H1 (cell line): Measurements from ENCODE around the gene DDR2. TPM values are rescaled to one million over a fixed set of nuclear protein-coding genes. Genes with fewer than 3 reads are reported as not detected.
"Not testable (repeated sequence)": the region's sequence is repeated elsewhere in the genome, so short reads cannot be mapped to it uniquely, and the experiment has no call there.

Source experiments
- CTCF ChIA-PET: fragments of 300-600 bp; sonication (Branson Sonifier 250); formaldehyde crosslinking; loops from one replicate; lab custom pipeline; 2021; ENCODE audit not compliant: partially characterized antibody; lab: Charles Lee
- POLR2A ChIA-PET: fragments of 300-600 bp; sonication (Branson Sonifier 250); formaldehyde crosslinking; loops from one replicate; lab custom pipeline; 2021; ENCODE audit warnings: inconsistent platforms; ENCODE audit not compliant: partially characterized antibody; lab: Charles Lee
- DNase-seq, 2 experiments: peaks; one replicate each; pipeline versions ENCODE4 v3.0.0 to v3.0.0-alpha.2; 2010 to 2022; ENCODE audit warnings: low spot score in 2 of 2, low read depth in 1 of 2, mixed read lengths in 1 of 2
- FAIRE-seq: peaks from 2 replicates; lab custom pipeline; 2011; peaks lifted over from hg19 to GRCh38; lab: Jason Lieb, UNC
- H2AFZ ChIP-seq: 2 replicates; pipeline ENCODE4 v1.8.1; 2012; ENCODE audit warnings: low read length, inconsistent platforms
- H2AK5ac ChIP-seq: 2 replicates; pipeline ENCODE4 v1.6.1; 2013; ENCODE audit warnings: low read depth, low read length
- H2BK120ac ChIP-seq: replicated peaks from 2 replicates; pipeline ENCODE3; 2013; ENCODE audit warnings: low read depth, low read length, inconsistent platforms
- H2BK12ac ChIP-seq: 2 replicates; pipeline ENCODE4 v1.6.1; 2013; ENCODE audit warnings: low read depth, low read length
- H2BK15ac ChIP-seq: 2 replicates; pipeline ENCODE4 v1.6.1; 2013; ENCODE audit warnings: low read length
- H2BK20ac ChIP-seq: 2 replicates; pipeline ENCODE4 v1.6.1; 2013; ENCODE audit warnings: low read length
- H2BK5ac ChIP-seq: 2 replicates; pipeline ENCODE4 v1.6.1; 2013; ENCODE audit warnings: low read depth, low read length
- H3K14ac ChIP-seq: 2 replicates; pipeline ENCODE4 v1.6.1; 2013; ENCODE audit warnings: inconsistent platforms; ENCODE audit not compliant: insufficient read length
- H3K18ac ChIP-seq: 2 replicates; pipeline ENCODE4 v1.6.1; 2013; ENCODE audit warnings: low read length; ENCODE audit errors: extremely low read depth
- H3K23ac ChIP-seq: 2 replicates; pipeline ENCODE4 v1.6.1; 2013; ENCODE audit warnings: inconsistent platforms; ENCODE audit not compliant: insufficient read length
- H3K23me2 ChIP-seq: 2 replicates; pipeline ENCODE4 v1.6.1; 2013; ENCODE audit warnings: low read depth, low read length
- H3K27ac ChIP-seq: 2 replicates; pipeline ENCODE4 v1.6.1; 2011; ENCODE audit warnings: low read depth, low read length, inconsistent platforms
- H3K27me3 ChIP-seq, 4 experiments: replicated peaks in 1 of 4; 1 replicate in 1 of 4; 2 replicates in 3 of 4; pipeline versions ENCODE4 v1.6.1 to v1.8.1; 2011 to 2013; ENCODE audit warnings: low read length in 3 of 4, mild to moderate bottlenecking in 3 of 4, inconsistent platforms in 2 of 4, mixed read lengths in 2 of 4, moderate library complexity in 1 of 4; ENCODE audit not compliant: control insufficient read depth in 3 of 4, insufficient read depth in 3 of 4; ENCODE audit errors: extremely low read depth in 1 of 4
- H3K36me3 ChIP-seq, 4 experiments: 2 replicates each; pipeline versions ENCODE4 v1.6.1 to v1.8.1; 2011 to 2013; ENCODE audit warnings: mild to moderate bottlenecking in 4 of 4, low read length in 3 of 4, moderate library complexity in 2 of 4, control low read depth in 1 of 4, inconsistent platforms in 1 of 4; ENCODE audit not compliant: insufficient read depth in 4 of 4, control insufficient read depth in 2 of 4
- H3K4ac ChIP-seq: replicated peaks from 2 replicates; pipeline ENCODE3; 2013; ENCODE audit warnings: low read length, low read depth, mixed read lengths, inconsistent platforms; ENCODE audit not compliant: insufficient read length
- H3K4me1 ChIP-seq, 4 experiments: replicated peaks in 1 of 4; 1 replicate in 1 of 4; 2 replicates in 3 of 4; pipeline versions ENCODE4 v1.6.1 to v1.8.1; 2011 to 2013; ENCODE audit warnings: low read length in 3 of 4, inconsistent platforms in 2 of 4, mixed read lengths in 1 of 4; ENCODE audit not compliant: insufficient read depth in 4 of 4, control insufficient read depth in 3 of 4
- H3K4me2 ChIP-seq, 2 experiments: 2 replicates each; pipeline versions ENCODE4 v1.6.1 to v1.8.1; 2011 to 2013; ENCODE audit warnings: low read depth in 2 of 2, low read length in 2 of 2, control low read depth in 1 of 2, inconsistent platforms in 1 of 2, mild to moderate bottlenecking in 1 of 2; ENCODE audit not compliant: insufficient read depth in 1 of 2
- H3K4me3 ChIP-seq, 4 experiments: fragments of 200-600, 300-600 bp in 1 of 4; sonication (generic), shearing (Covaris generic), sonication (Bioruptor Twin) in 1 of 4; 2 replicates each; pipeline versions ENCODE4 v1.5.1 to v1.8.1; 2011 to 2016; ENCODE audit warnings: low read length in 4 of 4, low read depth in 3 of 4, control low read depth in 2 of 4, inconsistent platforms in 2 of 4, mild to moderate bottlenecking in 2 of 4, mixed read lengths in 1 of 4, moderate library complexity in 1 of 4; ENCODE audit not compliant: insufficient read depth in 2 of 4; ENCODE audit errors: extremely low read depth in 1 of 4
- H3K56ac ChIP-seq: replicated peaks from 2 replicates; pipeline ENCODE3; 2013; ENCODE audit warnings: low read depth, mild to moderate bottlenecking, mixed read lengths, low read length, inconsistent platforms; ENCODE audit not compliant: insufficient read length
- H3K79me1 ChIP-seq: 2 replicates; pipeline ENCODE4 v1.6.1; 2013; ENCODE audit warnings: low read depth, low read length, control low read depth
- H3K79me2 ChIP-seq, 2 experiments: 2 replicates each; pipeline versions ENCODE4 v1.6.1 to v1.8.1; 2012 to 2013; ENCODE audit warnings: low read length in 2 of 2, mild to moderate bottlenecking in 2 of 2, inconsistent platforms in 1 of 2; ENCODE audit not compliant: insufficient read depth in 2 of 2, control insufficient read depth in 1 of 2
- H3K9ac ChIP-seq, 4 experiments: replicated peaks in 1 of 4; 1 replicate in 1 of 4; 2 replicates in 3 of 4; pipeline versions ENCODE4 v1.6.1 to v1.8.1; 2011 to 2013; ENCODE audit warnings: low read depth in 3 of 4, low read length in 3 of 4, control low read depth in 2 of 4, mild to moderate bottlenecking in 2 of 4, moderate library complexity in 2 of 4, inconsistent platforms in 1 of 4; ENCODE audit errors: extremely low read depth in 1 of 4
- H3K9me3 ChIP-seq, 2 experiments: 2 replicates each; pipeline versions ENCODE4 v1.6.1 to v1.8.1; 2012 to 2013; ENCODE audit warnings: mild to moderate bottlenecking in 2 of 2, moderate library complexity in 2 of 2, control low read depth in 1 of 2, inconsistent platforms in 1 of 2, low read depth in 1 of 2, low read length in 1 of 2, mixed read lengths in 1 of 2; ENCODE audit not compliant: insufficient read depth in 2 of 2
- H4K20me1 ChIP-seq, 2 experiments: replicated peaks in 1 of 2; 2 replicates each; pipeline versions ENCODE3 to v1.8.1; 2011 to 2013; ENCODE audit warnings: inconsistent platforms in 2 of 2, low read length in 2 of 2, mild to moderate bottlenecking in 1 of 2; ENCODE audit not compliant: insufficient read depth in 2 of 2, control insufficient read depth in 1 of 2
- H4K5ac ChIP-seq: 2 replicates; pipeline ENCODE4 v1.6.1; 2013; ENCODE audit warnings: low read length, low read depth, mixed read lengths, inconsistent platforms; ENCODE audit not compliant: insufficient read length
- H4K8ac ChIP-seq: 2 replicates; pipeline ENCODE4 v1.8.0; 2013; ENCODE audit warnings: mild to moderate bottlenecking, moderate library complexity, low read length, inconsistent platforms; ENCODE audit not compliant: insufficient read depth; ENCODE audit errors: extremely low read depth
- H4K91ac ChIP-seq: replicated peaks from 2 replicates; pipeline ENCODE3; 2013; ENCODE audit warnings: low read length, mixed read lengths, inconsistent platforms; ENCODE audit not compliant: insufficient read length
- FOSL1 ChIP-seq: IDR thresholded peaks from 2 replicates; pipeline ENCODE4 v1.6.1; 2011; ENCODE audit warnings: mild to moderate bottlenecking, low read depth, low read length, moderate library complexity; ENCODE audit not compliant: insufficient read depth
- WGBS, 2 experiments: shearing (Covaris generic) in 1 of 2; methylation state at CpG; one replicate each; pipeline versions ENCODE4 v1.1.6 to v1.1.7; 2013 to 2015; ENCODE audit warnings: low lambda C conversion rate in 2 of 2, mixed read lengths in 2 of 2, inconsistent platforms in 1 of 2, low coverage in 1 of 2, missing lambda C conversion rate in 1 of 2; ENCODE audit not compliant: insufficient replicate concordance in 2 of 2, insufficient coverage in 1 of 2, insufficient read length in 1 of 2; ENCODE audit errors: extremely low coverage in 1 of 2, missing lambda C conversion rate in 1 of 2; 5-methylcytosine and 5-hydroxymethylcytosine counted together
- polyA plus RNA-seq, 7 experiments: library from polyadenylated mRNA; depleted of rRNA in 3 of 7; stranded (reverse) in 5 of 7; unstranded in 2 of 7; fragments of >200 nt in 5 of 7; fragments of 200-250 nt in 2 of 7; gene quantifications; 1 replicate in 5 of 7; 2 replicates in 1 of 7; 4 replicates in 1 of 7; pipeline versions ENCODE4 v1.2.1 to v1.2.3, GENCODE V29; 2011 to 2013; ENCODE audit warnings: missing spikeins in 2 of 7, mixed read lengths in 2 of 7
- total RNA-seq: library from RNA; stranded (reverse); fragmentation: NEBNext Ultra II Directional; extraction: Animal tissue kit (Norgen Biotek cat#: 25700); gene quantifications from 2 replicates; pipeline ENCODE4 v1.2.1, GENCODE V29; 2021

DDR2 gene
- total and polyA plus RNA-seq, 2 of the 8 experiments (the other 6 are each of a cell fraction or from before 2014, with no cell fraction given): 1.00 to 2.1 TPM

DNA sequence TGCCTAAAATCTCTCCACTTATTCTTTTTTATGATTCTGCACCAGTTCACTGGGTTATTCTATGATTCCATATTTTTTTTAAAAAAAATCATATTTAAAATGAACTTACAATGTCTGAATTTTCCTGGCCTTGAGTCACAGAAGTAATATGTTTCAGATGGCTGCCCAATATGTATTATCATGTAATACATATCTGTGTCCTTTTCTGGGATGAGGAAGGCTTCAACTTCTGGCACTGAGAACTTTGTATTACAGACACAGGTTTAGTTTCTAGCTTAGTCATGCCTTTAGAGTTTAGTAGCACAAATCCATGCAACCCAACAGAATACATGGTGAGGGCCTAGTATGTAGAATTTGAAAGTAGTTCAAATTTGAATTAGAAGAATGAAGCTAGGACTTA is 150.4 kb downstream of the DDR2 start:
- H2AFZ ChIP-seq: no peak overlapping the region
- no peak overlapping the region for H3K23ac ChIP-seq
- CTCF ChIA-PET: interaction anchor here (1.3 kb wide), 1 partner anchor 17 kb away, joined by 3 read pairs; no protein-coding TSS in a partner anchor
- H3K4ac ChIP-seq: no peak overlapping the region
- no peaks in the 10 kb centered on the region for H3K79me2 ChIP-seq
- H3K27me3 ChIP-seq: peaks cover 0 to 2% (median 0%) of the 10 kb centered on the region in 4 experiments; a peak in 1 of 7 replicates
- H3K27ac ChIP-seq: no peak overlapping the region
- no peak overlapping the region for H3K56ac ChIP-seq
- H4K5ac ChIP-seq: no peak overlapping the region
- no peak overlapping the region for H2BK15ac ChIP-seq
- H2BK20ac ChIP-seq: no peak overlapping the region
- no peak overlapping the region for H2BK12ac ChIP-seq
- H3K4me3 ChIP-seq: no peak overlapping the region
- DNase-seq (no peak), FAIRE-seq (no peak)
- no peaks in the 10 kb centered on the region for H3K79me1 ChIP-seq
- H3K9ac ChIP-seq: no peak overlapping the region
- H2BK5ac ChIP-seq: no peak overlapping the region
- no peaks in the 10 kb centered on the region for H3K36me3 ChIP-seq
- H4K20me1 ChIP-seq: no peaks in the 10 kb centered on the region
- no peak for TF ChIP-seq FOSL1
- no peaks in the 10 kb centered on the region for H3K4me1 ChIP-seq
- POLR2A ChIA-PET: no interaction called here
- H4K8ac ChIP-seq: no peak overlapping the region
- no peak overlapping the region for H2AK5ac ChIP-seq
- no peak overlapping the region for H2BK120ac ChIP-seq
- H4K91ac ChIP-seq: no peak overlapping the region
- H3K23me2 ChIP-seq: no peaks in the 10 kb centered on the region
- no peak overlapping the region for H3K4me2 ChIP-seq
- no peak overlapping the region for H3K14ac ChIP-seq
- H3K9me3 ChIP-seq: no peaks in the 10 kb centered on the region
- no peak overlapping the region for H3K18ac ChIP-seq

DNA sequence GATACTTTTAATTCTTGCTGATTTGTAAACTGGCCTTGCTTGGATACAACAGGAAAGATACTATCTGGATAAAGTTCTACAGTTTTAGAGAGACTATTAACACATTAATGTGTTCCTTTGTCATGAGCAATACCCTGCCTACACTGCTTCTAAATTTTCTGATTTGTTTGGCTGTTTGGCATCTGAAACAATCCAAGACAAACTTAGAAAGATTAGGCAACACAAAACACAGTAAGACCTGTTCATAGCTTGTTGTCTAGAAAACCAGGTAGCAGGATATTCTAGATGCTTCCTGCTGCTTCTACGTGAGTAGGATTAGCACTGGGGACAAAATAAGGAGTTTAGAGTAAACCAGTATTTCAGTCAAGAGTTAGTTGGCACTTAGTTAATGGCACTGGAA is 152.7 kb downstream of the DDR2 start:
- H2BK20ac ChIP-seq, H2AK5ac ChIP-seq, H3K36me3 ChIP-seq, H3K23ac ChIP-seq, H3K27ac ChIP-seq, H4K5ac ChIP-seq, H3K4ac ChIP-seq, H3K56ac ChIP-seq, POLR2A ChIA-PET, H3K9ac ChIP-seq, H3K27me3 ChIP-seq, H4K91ac ChIP-seq, H3K18ac ChIP-seq, H3K14ac ChIP-seq, H3K4me1 ChIP-seq, H2BK12ac ChIP-seq, H4K20me1 ChIP-seq, H3K4me2 ChIP-seq, H3K9me3 ChIP-seq, CTCF ChIA-PET, H3K79me2 ChIP-seq, H2BK120ac ChIP-seq, H2AFZ ChIP-seq, H3K23me2 ChIP-seq, H3K79me1 ChIP-seq, H4K8ac ChIP-seq, H2BK15ac ChIP-seq, FAIRE-seq, H2BK5ac ChIP-seq, DNase-seq, H3K4me3 ChIP-seq: not testable (repeated sequence)
- no CpG with 5 or more reads among the region's 1 CpG for WGBS, 2 experiments
